ENCODE measurements around the gene FBRS.
"Not testable (repeated sequence)": the region's sequence is repeated elsewhere in the genome, so short reads cannot be mapped to it uniquely, and the experiment has no call there.

FBRS gene

DNA sequence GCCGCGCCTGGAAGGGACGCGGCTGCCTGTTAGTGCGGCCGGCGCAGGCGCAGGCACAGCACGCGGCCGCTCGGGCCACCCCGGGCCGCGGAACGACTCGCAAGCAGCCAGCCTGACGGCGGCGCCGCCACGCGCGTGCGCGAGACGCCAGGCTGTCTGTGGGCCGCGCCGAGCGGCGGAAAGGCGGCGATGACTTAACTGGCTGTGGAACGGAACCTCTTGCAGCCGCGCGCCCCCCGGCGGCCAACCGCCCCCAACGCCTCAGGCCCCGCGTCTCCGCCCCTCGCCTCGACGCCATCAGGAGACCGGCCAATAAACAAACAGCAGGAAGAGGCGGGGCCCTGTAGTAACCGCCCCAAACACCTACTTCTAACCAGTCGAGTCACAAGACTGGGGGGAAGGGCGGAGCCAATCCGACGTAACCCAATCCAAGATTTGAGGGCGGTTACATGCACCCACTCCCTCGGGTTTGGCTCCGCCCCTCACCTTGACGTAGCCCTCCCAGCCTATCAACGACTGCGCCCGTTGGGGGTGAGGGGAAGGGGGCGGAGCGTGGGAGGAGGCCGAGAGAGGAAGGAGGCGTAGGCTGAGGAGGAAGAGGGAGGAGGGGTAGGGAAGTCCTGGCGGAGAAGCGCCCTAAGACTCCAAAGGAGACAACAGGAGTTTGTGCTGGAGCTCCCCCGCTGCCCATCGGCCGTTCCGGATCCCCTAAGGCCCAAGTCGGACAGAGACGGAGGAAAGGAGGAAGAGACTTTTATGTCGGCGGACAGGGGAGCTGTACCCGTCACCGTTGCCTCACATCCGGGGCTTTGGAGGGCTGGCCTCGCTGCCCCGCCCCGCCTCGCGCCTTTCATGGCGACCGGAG lies at the start of gene FBRS:
FBRS (plus strand) TSS at position 566 of the 865 bp plus-strand sequence. CDS start 1,088 bp downstream, outside the sequence.
- FAIRE-seq, result peak; percentile 99

GRCh38 chr16:30609002-30609925 lies 49.0 kb upstream of the FBRS start:
- FAIRE-seq, result no peak

DNA sequence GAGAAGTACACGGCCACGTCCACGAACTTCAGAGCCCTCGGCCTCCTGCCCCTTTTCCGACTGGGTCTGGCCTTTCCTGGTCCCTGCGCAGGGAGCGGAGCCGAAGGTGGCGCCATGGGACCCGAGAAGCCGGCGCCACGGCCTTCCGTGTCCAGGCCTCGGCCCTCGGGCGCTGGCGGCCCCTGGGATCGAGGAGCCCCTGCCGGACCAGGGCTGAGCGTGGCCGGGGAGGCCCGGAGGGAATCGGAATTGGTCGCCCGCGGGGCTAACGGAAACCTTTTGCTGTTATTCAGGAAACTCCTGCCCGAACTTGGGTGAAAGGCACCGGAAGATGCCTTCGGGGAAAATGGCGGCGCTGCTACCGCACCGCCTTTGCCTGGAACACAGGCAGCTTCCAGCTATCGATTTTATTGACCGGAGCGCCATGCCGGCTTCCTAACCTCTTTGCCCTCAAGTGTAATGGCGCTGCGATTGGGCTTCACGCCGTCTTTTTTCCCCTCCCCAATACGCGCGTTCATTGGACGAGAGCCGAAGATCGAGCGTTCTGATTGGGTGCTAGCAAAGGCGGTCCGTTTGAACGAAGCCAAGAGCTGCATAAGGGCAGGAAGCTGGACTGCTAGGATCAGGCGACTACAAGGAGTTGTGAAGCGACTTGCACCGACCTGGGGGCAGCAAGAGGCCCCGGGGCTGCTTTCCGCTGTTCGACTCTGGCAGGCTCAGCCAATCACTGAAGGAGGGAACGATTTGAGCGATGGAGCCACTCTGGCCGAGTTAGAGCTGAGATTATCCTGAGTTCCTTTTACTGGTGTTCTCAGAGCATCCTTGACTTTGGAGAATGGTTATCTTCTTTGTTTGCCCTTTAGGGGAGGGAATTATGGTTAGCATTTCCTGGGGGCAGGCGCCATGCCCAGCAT lies 48.0 kb upstream of the FBRS start, which contains the start of gene ZNF689:
ZNF689 (minus strand) TSS at position 464 of the 914 bp plus-strand sequence; CDS start at position 116, 348 bp downstream.
- FAIRE-seq, result peak; percentile 96

- no peak for FAIRE-seq
These were observed 42.7 kb upstream of the FBRS start for GRCh38 chr16:30615358-30616091.

- FAIRE-seq, result no peak
These were observed 39.0 kb upstream of the FBRS start for GRCh38 chr16:30619202-30619601.

DNA sequence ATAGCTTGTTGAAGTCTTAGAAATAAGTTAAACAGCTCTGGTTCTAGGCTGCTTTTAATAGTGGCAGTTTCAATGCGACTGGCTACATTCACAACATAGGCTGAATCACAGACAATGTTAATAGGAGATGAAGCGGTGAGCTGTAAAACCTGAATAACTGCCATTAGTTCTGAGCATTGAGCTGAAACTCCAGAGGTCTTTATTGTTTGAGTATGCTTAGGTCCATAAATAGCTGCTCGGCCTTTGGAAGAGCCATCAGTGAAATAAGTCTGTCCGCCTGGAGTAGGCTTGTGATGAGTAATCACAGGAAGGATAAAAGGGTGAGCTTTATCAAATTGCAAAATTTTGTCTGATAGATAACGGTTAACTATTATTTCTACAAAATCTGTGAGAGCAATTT lies 38.6 kb upstream of the FBRS start:
- FAIRE-seq, result no peak

DNA sequence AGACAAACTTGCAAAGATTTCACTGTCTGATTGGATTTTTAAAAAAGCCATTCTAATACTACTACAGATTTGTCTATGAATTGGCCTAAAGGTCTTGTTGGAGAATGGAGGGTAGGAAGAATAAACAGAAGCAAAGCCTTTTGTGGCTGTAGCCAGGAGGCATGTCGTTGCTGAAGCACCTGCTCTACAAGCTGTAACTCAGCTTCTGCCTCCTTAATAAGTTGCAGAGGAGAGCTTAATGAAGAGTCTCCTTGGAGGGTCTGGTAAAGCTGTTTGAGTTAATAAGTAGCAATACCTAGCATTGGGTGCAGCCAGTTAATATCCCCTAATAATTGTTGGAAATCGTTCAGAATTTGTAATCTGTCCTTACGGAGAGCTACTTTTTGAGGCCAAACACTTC lies 38.1 kb upstream of the FBRS start:
- FAIRE-seq, result no peak

- no peak for FAIRE-seq
These were observed 36.5 kb upstream of the FBRS start for GRCh38 chr16:30621765-30622164.

DNA sequence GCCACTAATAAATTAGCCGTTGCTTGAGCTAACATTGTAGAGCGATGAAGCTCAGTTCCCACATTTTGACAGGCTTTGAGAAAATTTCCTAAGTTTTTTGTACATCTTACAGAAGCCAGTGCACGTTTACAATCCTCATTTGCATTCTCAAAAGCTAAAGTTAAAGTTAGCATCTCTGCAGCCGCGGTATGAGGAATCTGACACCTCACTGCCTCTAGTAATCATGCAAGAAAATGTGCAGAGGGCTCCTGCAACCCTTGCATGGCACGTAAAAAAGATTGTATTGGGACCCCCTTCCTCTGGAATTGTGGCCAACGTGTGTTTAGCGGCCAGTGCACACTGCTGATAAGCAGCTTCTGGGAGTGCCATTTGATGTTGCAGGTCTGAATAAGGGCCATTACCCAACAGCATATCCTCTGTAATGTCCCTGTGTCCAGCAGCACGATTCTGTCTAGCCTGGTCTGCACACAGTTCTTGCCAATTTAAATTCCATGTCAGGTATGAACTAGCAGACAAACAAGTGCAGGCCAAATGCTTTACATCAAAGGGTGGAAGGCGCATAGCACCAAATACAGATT lies 35.7 kb upstream of the FBRS start:
- FAIRE-seq, result no peak

GRCh38 chr16:30623536-30624283 lies 34.5 kb upstream of the FBRS start:
- no peak for FAIRE-seq

GRCh38 chr16:30626236-30626635 lies 32.0 kb upstream of the FBRS start:
- FAIRE-seq, result no peak

- peak; percentile 40 for FAIRE-seq
These were observed 29.3 kb upstream of the FBRS start for GRCh38 chr16:30628628-30629540.

DNA sequence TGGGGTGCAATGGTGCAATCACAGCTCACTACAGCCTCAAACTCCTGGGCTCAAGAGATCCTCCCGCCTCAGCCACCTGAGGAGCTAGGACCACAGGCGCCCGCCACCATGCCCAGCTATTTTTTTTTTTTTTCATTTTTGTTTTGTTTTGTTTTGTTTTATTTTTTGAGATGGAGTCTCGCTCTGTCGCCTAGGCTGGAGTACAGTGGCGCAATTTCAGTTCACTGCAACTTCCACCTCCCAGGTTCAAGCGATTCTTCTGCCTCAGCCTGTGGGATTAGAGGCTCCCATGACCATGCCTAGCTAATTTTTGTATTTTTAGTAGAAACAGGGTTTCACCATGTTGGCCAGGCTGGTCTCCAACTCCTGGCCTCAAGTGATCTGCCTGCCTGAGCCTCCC lies 25.8 kb upstream of the FBRS start:
- not testable (repeated sequence) for FAIRE-seq

DNA sequence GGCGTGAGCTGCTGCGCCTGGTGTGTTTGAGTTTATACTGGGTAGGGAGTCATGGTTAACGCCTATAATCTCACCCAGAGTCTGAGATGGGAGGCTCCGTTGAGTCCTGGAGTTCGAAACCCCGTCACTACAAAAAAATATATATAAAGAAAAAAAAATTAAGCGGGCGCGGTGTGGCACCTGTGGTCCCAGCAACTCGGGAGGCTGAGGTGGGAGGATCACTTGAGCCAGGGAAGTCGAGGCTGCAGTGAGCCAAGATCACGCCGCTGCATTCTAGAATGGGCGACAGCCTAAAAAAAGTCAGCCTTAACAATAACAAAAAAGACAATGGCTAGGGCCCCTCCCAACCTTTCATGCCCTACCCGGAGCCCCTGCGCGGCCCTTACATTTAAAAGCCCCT lies 24.7 kb upstream of the FBRS start:
- FAIRE-seq, result no peak

- FAIRE-seq, result no peak
These were observed 21.6 kb upstream of the FBRS start for GRCh38 chr16:30636599-30636998.

GRCh38 chr16:30637139-30637538 lies 21.1 kb upstream of the FBRS start:
- not testable (repeated sequence) for FAIRE-seq

DNA sequence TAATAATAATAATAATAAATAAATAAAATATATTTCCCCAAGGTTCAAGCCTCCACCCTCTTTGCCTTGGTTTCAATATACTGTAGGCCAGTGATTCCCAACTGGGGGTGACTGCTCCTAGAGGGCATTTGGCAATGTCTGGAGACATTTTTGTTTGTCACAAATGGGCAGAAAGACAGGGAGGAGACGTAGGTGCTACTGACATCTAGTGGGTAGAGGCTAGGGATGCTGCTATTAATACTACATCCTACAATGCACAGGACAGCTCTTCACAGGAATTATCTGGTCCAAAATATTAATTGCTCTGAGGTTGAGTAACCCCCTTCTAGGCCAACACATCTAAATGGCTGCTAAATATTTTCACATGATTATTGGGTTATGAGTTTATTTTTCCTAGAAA lies 20.3 kb upstream of the FBRS start:
- FAIRE-seq, result no peak

- no peak for FAIRE-seq
These were observed 16.8 kb upstream of the FBRS start for GRCh38 chr16:30641378-30641982.

DNA sequence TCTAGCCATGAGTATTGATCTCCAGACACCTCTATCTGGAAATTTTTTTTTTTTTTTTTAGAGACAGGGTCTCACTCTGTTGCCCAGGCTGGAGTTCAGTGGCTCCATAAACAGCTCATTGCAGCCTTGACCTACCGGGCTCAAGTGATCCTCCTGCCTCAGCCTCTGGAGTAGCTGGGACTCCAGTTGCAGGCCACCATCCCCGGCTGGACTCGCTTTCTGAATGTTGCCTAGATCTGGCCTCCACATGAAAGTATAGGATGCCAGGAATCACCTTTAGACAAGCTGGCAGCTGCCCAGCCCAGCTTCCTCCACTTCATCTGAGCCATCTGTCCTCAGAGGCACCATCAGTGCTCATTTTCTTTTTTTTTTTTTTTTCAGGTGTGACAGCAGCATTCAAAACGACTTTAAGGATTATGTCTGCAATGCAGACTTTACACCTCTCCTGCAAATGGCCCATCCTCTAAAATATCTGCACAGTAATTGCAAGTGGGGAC lies 13.8 kb upstream of the FBRS start:
- FAIRE-seq, result no peak

Measured in G401.6 (cell line).